HepG2 (cell line): Measurements from ENCODE around the gene MXRA8. TPM values are rescaled to one million over a fixed set of nuclear protein-coding genes. Genes with fewer than 3 reads are reported as not detected.
A peak's percentile ranks its signal among the peaks of the same experiment; 100 is the strongest.

Source experiments
- MEIS2 ChIP-seq: sonication (generic); formaldehyde crosslinking; IDR thresholded peaks from 2 replicates; pipeline ENCODE4 v1.9.0; 2021; ENCODE audit warnings: mild to moderate bottlenecking, missing genetic modification reagents
- ZEB1 ChIP-seq: IDR thresholded peaks from 2 replicates; pipeline ENCODE4 v1.6.1; 2012; ENCODE audit warnings: mild to moderate bottlenecking, low read depth, inconsistent platforms; ENCODE audit not compliant: insufficient replicate concordance
- ZNF564 ChIP-seq: sonication (generic); formaldehyde crosslinking; IDR thresholded peaks from 2 replicates; pipeline ENCODE4 v1.8.1; 2023; ENCODE audit warnings: mild to moderate bottlenecking, missing genetic modification reagents
- ZNF792 ChIP-seq: IDR thresholded peaks from 2 replicates; pipeline ENCODE4 v1.6.1; 2016
- ZSCAN21 ChIP-seq: sonication (generic); formaldehyde crosslinking; IDR thresholded peaks from 2 replicates; pipeline ENCODE4 v1.8.0; 2022; ENCODE audit warnings: mild to moderate bottlenecking, missing genetic modification reagents, moderate library complexity, borderline replicate concordance
- polyA plus RNA-seq, 8 experiments: library from polyadenylated mRNA; depleted of rRNA in 3 of 8; stranded (reverse) in 7 of 8; unstranded in 1 of 8; fragments of >200 nt; fragmentation: Illumina TruSeq in 4 of 8; extraction: Trizol in 4 of 8; gene quantifications; 2 replicates each; pipeline versions ENCODE4 v1.2.1 to v1.2.3, GENCODE V29; 2011 to 2016; ENCODE audit warnings: low read depth in 4 of 8, missing spikeins in 1 of 8, mixed read lengths in 1 of 8; ENCODE audit not compliant: insufficient read depth in 1 of 8
- total RNA-seq, 5 experiments: library from RNA; depleted of rRNA; stranded (reverse); fragments of >200 nt; fragmentation: Illumina TruSeq; extraction: Trizol; gene quantifications; 2 replicates each; pipeline ENCODE4 v1.2.3, GENCODE V29; 2016; ENCODE audit warnings: low read depth in 1 of 5
- TF ChIP-seq, protein P1 (sequence below): sonication (generic); formaldehyde crosslinking; IDR thresholded peaks from 2 replicates; pipeline ENCODE4 v1.4.0; 2020; ENCODE audit warnings: mild to moderate bottlenecking, missing genetic modification reagents
- TF ChIP-seq, protein P2 (sequence below): sonication (generic); formaldehyde crosslinking; IDR thresholded peaks from 2 replicates; pipeline ENCODE4 v1.9.0; 2022; ENCODE audit warnings: missing genetic modification reagents, mild to moderate bottlenecking, borderline replicate concordance
- TF ChIP-seq, protein P3 (sequence below): sonication (generic); formaldehyde crosslinking; IDR thresholded peaks from 2 replicates; pipeline ENCODE4 v1.5.1; 2020; ENCODE audit warnings: mild to moderate bottlenecking, missing genetic modification reagents, borderline replicate concordance

MXRA8 gene
- total and polyA plus RNA-seq, 2 of the 13 experiments (the other 11 are each of a cell fraction or from before 2014, with no cell fraction given), result 19.8 to 44.8 TPM

DNA sequence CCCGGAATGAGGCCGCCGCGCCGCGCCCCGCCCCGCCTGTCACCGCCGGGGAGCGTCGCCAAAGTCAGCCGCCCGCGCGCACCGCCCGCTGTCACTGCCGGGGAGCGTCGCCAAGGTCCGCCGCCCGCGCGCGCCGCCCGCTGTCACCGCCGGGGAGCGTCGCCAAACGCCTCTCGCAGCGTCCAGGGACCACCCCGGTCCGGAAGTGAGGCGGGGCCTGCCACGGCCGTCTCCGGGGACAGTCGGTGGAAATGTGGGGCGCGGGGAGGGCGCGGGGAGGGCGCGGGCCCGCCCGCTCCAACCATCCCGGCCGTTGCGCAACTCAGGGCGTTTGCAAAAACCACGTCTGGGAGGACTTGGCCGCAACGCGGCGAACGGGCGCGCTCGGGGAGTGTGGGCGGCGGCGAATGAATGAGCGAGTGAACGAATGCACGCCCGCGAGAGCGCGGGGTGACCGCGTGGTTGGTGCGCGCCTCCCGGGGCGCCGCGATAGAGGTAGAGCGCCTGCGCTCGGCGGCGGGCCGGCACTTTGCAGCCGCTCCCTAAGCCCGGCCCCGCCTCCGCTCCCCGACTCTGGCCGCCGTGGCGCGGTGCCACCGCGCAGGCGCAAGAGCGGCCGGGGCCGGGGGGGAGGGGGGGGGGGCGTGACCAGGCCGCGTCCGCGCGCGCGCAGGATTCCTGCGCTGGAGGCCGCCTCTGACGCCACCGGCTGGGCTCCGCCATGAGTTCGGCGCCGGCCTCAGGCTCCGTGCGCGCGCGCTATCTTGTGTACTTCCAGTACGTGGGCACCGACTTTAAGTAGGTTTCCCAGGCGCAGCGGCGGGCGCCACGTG is 50.2 kb downstream of the MXRA8 start, which contains the start of the genes ACAP3 and PUSL1 (continued):
- TF ChIP-seq, protein P1, sequence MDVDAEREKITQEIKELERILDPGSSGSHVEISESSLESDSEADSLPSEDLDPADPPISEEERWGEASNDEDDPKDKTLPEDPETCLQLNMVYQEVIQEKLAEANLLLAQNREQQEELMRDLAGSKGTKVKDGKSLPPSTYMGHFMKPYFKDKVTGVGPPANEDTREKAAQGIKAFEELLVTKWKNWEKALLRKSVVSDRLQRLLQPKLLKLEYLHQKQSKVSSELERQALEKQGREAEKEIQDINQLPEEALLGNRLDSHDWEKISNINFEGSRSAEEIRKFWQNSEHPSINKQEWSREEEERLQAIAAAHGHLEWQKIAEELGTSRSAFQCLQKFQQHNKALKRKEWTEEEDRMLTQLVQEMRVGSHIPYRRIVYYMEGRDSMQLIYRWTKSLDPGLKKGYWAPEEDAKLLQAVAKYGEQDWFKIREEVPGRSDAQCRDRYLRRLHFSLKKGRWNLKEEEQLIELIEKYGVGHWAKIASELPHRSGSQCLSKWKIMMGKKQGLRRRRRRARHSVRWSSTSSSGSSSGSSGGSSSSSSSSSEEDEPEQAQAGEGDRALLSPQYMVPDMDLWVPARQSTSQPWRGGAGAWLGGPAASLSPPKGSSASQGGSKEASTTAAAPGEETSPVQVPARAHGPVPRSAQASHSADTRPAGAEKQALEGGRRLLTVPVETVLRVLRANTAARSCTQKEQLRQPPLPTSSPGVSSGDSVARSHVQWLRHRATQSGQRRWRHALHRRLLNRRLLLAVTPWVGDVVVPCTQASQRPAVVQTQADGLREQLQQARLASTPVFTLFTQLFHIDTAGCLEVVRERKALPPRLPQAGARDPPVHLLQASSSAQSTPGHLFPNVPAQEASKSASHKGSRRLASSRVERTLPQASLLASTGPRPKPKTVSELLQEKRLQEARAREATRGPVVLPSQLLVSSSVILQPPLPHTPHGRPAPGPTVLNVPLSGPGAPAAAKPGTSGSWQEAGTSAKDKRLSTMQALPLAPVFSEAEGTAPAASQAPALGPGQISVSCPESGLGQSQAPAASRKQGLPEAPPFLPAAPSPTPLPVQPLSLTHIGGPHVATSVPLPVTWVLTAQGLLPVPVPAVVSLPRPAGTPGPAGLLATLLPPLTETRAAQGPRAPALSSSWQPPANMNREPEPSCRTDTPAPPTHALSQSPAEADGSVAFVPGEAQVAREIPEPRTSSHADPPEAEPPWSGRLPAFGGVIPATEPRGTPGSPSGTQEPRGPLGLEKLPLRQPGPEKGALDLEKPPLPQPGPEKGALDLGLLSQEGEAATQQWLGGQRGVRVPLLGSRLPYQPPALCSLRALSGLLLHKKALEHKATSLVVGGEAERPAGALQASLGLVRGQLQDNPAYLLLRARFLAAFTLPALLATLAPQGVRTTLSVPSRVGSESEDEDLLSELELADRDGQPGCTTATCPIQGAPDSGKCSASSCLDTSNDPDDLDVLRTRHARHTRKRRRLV (CRISPR knock-in tag), result no peak
- TF ChIP-seq, protein P2, sequence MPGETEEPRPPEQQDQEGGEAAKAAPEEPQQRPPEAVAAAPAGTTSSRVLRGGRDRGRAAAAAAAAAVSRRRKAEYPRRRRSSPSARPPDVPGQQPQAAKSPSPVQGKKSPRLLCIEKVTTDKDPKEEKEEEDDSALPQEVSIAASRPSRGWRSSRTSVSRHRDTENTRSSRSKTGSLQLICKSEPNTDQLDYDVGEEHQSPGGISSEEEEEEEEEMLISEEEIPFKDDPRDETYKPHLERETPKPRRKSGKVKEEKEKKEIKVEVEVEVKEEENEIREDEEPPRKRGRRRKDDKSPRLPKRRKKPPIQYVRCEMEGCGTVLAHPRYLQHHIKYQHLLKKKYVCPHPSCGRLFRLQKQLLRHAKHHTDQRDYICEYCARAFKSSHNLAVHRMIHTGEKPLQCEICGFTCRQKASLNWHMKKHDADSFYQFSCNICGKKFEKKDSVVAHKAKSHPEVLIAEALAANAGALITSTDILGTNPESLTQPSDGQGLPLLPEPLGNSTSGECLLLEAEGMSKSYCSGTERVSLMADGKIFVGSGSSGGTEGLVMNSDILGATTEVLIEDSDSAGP, result no peak; the same call in 1 of the 2 replicates
- peak; percentile 90 for TF ChIP-seq MEIS2
- peak; percentile 72 for TF ChIP-seq ZNF792 (CRISPR knock-in tag)
- TF ChIP-seq, protein P3, sequence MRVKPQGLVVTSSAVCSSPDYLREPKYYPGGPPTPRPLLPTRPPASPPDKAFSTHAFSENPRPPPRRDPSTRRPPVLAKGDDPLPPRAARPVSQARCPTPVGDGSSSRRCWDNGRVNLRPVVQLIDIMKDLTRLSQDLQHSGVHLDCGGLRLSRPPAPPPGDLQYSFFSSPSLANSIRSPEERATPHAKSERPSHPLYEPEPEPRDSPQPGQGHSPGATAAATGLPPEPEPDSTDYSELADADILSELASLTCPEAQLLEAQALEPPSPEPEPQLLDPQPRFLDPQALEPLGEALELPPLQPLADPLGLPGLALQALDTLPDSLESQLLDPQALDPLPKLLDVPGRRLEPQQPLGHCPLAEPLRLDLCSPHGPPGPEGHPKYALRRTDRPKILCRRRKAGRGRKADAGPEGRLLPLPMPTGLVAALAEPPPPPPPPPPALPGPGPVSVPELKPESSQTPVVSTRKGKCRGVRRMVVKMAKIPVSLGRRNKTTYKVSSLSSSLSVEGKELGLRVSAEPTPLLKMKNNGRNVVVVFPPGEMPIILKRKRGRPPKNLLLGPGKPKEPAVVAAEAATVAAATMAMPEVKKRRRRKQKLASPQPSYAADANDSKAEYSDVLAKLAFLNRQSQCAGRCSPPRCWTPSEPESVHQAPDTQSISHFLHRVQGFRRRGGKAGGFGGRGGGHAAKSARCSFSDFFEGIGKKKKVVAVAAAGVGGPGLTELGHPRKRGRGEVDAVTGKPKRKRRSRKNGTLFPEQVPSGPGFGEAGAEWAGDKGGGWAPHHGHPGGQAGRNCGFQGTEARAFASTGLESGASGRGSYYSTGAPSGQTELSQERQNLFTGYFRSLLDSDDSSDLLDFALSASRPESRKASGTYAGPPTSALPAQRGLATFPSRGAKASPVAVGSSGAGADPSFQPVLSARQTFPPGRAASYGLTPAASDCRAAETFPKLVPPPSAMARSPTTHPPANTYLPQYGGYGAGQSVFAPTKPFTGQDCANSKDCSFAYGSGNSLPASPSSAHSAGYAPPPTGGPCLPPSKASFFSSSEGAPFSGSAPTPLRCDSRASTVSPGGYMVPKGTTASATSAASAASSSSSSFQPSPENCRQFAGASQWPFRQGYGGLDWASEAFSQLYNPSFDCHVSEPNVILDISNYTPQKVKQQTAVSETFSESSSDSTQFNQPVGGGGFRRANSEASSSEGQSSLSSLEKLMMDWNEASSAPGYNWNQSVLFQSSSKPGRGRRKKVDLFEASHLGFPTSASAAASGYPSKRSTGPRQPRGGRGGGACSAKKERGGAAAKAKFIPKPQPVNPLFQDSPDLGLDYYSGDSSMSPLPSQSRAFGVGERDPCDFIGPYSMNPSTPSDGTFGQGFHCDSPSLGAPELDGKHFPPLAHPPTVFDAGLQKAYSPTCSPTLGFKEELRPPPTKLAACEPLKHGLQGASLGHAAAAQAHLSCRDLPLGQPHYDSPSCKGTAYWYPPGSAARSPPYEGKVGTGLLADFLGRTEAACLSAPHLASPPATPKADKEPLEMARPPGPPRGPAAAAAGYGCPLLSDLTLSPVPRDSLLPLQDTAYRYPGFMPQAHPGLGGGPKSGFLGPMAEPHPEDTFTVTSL, result no peak
- TF ChIP-seq ZSCAN21 (CRISPR knock-in tag), result peak; percentile 59
- 0 out of 2 replicates have a peak, but pooled peaks have one; percentile 44 for TF ChIP-seq ZNF564 (CRISPR knock-in tag)
- no peak for TF ChIP-seq ZEB1
